ENCODE data around the gene BIRC2.

- TF ChIP-seq CTCF (IDR thresholded peaks at IDR 0.05 in 8 of 11, conservative IDR thresholded peaks at IDR 0.05 in 3 of 11) = peak in 3 of 11 experiments; percentile 22 to 44 (median 35)
- TF ChIP-seq POLR2A (IDR thresholded peaks at IDR 0.05) = no peak
These were observed 20.4 kb downstream of the BIRC2 start for GRCh38 chr11:102367364-102367763.

Measured in spleen (tissue), 7 donors.